ENCODE data around the gene STARD3. TPM values are rescaled to one million over a fixed set of nuclear protein-coding genes. Genes with fewer than 3 reads are reported as not detected.
A peak's percentile ranks its signal among the peaks of the same experiment; 100 is the strongest.

The STARD3 gene
- total and polyA plus RNA-seq, 4 donors: 34.7 to 72.4 (median 46.9) TPM

DNA sequence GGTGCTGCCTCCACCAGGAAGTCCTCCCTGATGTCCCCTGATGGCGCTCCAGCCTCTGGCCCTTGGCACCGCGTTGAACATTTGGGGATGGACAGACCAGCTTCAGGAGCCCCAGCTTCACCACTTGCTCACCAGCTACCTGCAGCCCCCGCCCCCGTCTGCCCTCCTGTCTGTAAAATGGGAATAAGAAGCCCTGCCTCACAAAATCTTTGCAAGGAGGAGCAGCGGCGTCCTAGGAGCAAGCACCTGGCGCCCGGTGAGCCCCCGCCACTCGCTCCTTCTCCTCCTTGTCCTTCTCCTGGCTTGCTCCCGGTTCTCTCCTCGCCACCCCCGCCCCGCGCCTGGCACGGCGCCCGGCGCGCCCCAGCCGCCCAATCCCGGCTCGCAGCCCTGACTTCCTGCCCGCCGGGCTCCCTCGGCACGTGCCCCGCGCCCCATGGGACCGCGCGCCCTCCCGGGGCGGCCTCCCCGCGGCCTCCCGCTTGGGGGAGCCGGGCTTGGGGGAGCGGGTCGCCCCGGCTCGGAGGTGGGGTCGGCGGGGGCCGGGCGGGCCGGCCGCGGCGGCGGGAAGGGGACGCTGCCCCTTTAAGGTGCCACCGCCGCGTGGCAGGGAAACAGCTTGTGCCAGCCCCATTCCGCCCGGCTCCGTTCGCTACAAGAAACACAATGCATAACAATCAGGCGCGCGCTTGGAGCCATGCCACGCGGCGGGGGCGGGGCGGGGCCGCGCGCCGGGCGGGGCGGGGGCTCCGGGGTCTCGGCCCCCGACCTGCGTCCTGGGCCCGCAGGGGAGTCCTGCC is 19.3 kb upstream of the STARD3 start:
- peak; percentile 85 to 87 for DNase-seq
- Histone ChIP-seq H3K27ac (ENCODE audit: low read depth in 1 of 2, low read length in 2 of 2) (no peak overlapping the region), H3K4me3 (ENCODE audit: low read length in 2 of 2) (peak overlapping the region; percentile 68 to 85), H3K27me3 (ENCODE audit: control insufficient read depth in 1 of 2, insufficient read depth in 2 of 2, low read length in 1 of 2) (no peaks in the 10 kb centered on the region), H3K9me3 (ENCODE audit: control insufficient read depth, low read length) (no peaks in the 10 kb centered on the region), H3K36me3 (ENCODE audit: control insufficient read depth in 1 of 2, insufficient read depth in 2 of 2, low read length in 1 of 2) (no peaks in the 10 kb centered on the region), H3K4me1 (ENCODE audit: control insufficient read depth in 1 of 2, insufficient read depth in 2 of 2, low read length in 2 of 2) (no peaks in the 10 kb centered on the region)
- no peak for ATAC-seq (ENCODE audit: low FRiP score)
- WGBS, 2 donors: 2% methylated on average over 48 to 79 of the region's 79 CpGs
- intact Hi-C loops (cut with DNase I): loop anchor here in 1 of 2 donors (1.0 kb wide), 1 partner anchor 137 kb away; no protein-coding TSS in a partner anchor

DNA sequence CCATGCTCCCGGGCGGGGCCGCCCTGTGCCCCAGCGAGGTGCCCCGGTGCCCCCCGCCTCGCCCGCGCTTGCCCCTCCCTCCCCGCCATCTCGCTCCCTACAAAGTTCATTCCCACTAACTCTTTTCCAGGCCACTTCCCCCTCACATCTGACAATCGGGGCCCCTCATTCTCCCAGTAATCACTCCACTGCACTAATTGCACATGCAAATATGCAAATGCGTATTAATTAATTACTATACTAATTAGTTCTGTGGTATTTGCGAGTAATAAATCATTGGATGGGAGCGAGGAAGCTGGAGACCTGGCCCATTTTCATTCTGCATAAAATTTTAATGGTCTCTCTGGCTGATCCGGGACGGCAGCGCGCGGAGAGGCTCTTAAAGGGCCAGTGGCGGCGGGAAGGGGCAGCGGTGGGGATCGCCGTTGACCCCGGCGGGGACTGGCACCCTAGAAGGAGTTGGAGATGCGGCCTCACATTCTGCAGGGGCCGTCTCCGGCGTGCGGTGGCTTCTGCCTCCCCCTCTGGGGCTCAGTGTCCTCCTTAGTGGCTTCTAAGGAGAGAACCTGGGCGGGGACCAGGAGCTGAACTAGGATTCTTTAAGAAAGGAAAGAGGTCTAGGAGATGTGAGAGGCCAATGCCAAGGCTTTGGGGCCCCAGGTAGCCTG is 18.6 kb upstream of the STARD3 start:
- Histone ChIP-seq H3K4me1 (ENCODE audit: control insufficient read depth in 1 of 2, insufficient read depth in 2 of 2, low read length in 2 of 2) (no peaks in the 10 kb centered on the region), H3K36me3 (ENCODE audit: control insufficient read depth in 1 of 2, insufficient read depth in 2 of 2, low read length in 1 of 2) (no peaks in the 10 kb centered on the region), H3K4me3 (ENCODE audit: low read length in 2 of 2) (peak overlapping the region; percentile 68 to 85), H3K27me3 (ENCODE audit: control insufficient read depth in 1 of 2, insufficient read depth in 2 of 2, low read length in 1 of 2) (no peaks in the 10 kb centered on the region), H3K9me3 (ENCODE audit: control insufficient read depth, low read length) (no peaks in the 10 kb centered on the region), H3K27ac (ENCODE audit: low read depth in 1 of 2, low read length in 2 of 2) (no peak overlapping the region)
- ATAC-seq (ENCODE audit: low FRiP score) (no peak), DNase-seq (no peak)
- 3% methylated on average over 25 to 33 of the region's 33 CpGs for WGBS, 2 donors
- intact Hi-C loops (cut with DNase I): loop anchor here in 1 of 2 donors (1.0 kb wide), 1 partner anchor 136 kb away; no protein-coding TSS in a partner anchor

DNA sequence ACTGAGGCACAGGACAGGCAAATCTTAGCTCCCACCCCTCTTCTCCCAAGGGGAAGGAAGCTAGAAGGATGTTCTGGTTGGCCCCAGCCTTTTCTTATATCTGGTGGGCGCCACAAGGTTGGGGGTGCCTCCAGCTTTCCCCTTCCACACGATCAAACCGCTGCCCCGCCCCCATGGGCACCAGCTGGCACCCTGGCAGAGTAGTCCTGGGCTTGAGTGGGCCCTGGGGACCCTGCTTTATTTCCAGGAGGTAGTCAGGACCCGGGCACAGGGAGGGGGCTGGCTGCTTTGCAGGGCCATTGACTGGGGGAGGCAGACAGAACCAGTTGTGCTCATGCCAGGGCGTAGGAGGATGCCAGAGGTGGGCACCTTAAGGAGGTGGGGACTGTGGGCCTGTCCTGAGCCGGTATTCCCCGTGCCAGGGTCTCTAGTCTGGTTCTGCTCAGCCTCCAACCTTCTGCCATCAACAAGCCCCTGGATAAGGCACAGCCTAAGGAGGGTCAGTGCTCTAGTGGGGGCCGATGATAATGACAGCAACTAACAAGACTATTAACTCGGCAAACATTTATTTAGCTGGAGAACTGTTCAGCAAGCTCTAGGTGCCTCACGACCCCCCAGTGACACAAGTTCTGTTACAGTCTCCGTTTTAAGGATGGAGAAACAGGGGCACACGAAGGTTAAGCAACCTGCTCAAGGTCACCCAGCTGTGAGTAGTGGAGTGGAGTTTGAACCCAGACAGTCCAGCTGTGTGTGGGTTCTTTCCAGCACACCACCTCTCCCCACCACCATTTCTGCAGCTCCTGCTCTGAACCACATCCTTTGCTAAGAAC is 17.8 kb upstream of the STARD3 start:
- DNase-seq (no peak), ATAC-seq (ENCODE audit: low FRiP score) (no peak)
- Histone ChIP-seq H3K9me3 (ENCODE audit: control insufficient read depth, low read length) (no peaks in the 10 kb centered on the region), H3K4me1 (ENCODE audit: control insufficient read depth in 1 of 2, insufficient read depth in 2 of 2, low read length in 2 of 2) (no peaks in the 10 kb centered on the region), H3K4me3 (ENCODE audit: low read length in 2 of 2) (no peak overlapping the region), H3K27ac (ENCODE audit: low read depth in 1 of 2, low read length in 2 of 2) (no peak overlapping the region), H3K27me3 (ENCODE audit: control insufficient read depth in 1 of 2, insufficient read depth in 2 of 2, low read length in 1 of 2) (no peaks in the 10 kb centered on the region), H3K36me3 (ENCODE audit: control insufficient read depth in 1 of 2, insufficient read depth in 2 of 2, low read length in 1 of 2) (no peaks in the 10 kb centered on the region)
- intact Hi-C loops (cut with DNase I): loop anchor here in 1 of 2 donors (1.0 kb wide), 1 partner anchor 135 kb away; no protein-coding TSS in a partner anchor
- 55 to 60% methylated on average over 13 of the region's 13 CpGs for WGBS, 2 donors

DNA sequence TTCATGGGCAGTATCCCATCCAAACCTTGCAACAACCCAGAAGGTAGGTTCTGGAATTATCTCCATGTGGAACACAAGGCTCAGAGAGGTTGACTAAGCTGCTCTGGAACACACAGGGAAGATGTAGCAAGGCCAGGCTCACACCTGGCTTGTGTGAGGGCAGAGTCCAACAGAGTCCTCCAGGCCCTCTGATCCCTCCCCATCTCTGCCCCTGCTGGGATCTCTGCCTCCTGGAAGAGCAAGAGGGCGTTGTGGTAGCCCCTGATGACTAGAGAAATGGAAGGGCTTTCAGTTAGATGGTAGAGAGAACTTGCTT is 17.2 kb upstream of the STARD3 start:
- intact Hi-C loops (cut with DNase I): loop anchor here (5.0 kb wide), 2 partner anchors 53 to 113 kb away; partner anchors contain the start of gene MIEN1 (in 2 of the 2)

DNA sequence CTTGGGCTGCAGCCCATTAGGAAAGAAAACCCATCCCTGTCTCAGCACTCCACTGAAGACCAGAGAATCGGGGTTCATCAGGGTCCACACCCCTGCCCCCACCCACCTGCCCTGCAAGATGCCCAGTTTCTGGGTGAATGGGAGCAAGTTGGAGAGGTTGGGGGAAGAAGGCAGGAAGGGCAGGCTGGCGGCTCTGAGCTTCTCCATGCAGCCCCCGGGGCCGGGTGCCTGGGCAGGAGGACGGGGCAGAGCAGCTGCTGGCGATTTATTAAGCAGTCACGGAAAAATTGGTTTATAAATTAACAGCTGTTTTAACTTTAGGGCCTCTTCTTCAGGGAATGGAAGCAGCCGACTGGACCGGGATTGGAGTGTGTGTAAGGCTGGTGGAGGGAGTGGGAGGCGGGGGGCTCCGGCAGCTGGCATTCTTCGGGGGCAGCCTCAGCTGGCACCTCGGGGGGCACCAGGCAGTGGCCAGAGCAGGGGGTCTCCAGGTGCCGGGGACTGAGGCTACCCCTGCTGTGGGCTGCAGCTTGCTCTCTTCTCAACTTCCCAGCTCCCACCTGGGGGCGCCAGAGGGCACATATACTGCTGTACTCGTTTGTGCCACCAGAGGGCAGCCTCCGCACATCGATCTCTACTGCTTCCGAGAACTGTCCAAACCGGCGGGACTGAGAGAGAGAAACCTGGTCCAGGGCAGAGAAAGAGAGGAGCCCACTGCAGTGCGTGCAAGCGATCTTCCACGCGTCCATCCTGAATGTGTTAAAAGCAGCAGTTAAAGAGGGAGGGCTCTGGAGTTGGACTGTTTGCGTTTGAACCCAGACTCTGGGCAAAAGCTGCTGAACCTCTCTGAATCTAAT is 15.2 kb upstream of the STARD3 start:
- DNase-seq (peak; percentile 85 to 94), ATAC-seq (ENCODE audit: low FRiP score) (peak; percentile 90)
- Histone ChIP-seq H3K27me3 (ENCODE audit: control insufficient read depth in 1 of 2, insufficient read depth in 2 of 2, low read length in 1 of 2) (no peaks in the 10 kb centered on the region), H3K4me3 (ENCODE audit: low read length in 2 of 2) (no peak overlapping the region), H3K4me1 (ENCODE audit: control insufficient read depth in 1 of 2, insufficient read depth in 2 of 2, low read length in 2 of 2) (no peaks in the 10 kb centered on the region), H3K9me3 (ENCODE audit: control insufficient read depth, low read length) (no peaks in the 10 kb centered on the region), H3K36me3 (ENCODE audit: control insufficient read depth in 1 of 2, insufficient read depth in 2 of 2, low read length in 1 of 2) (no peaks in the 10 kb centered on the region), H3K27ac (ENCODE audit: low read depth in 1 of 2, low read length in 2 of 2) (no peak overlapping the region)
- 12% methylated on average over 22 to 26 of the region's 26 CpGs for WGBS, 2 donors
- intact Hi-C loops (cut with DNase I): loop anchor here (2.0 to 5.0 kb wide), 4 partner anchors 45 to 135 kb away; partner anchors contain the start of gene MIEN1 (in 2 of the 2)

More for the DNA sequence above, 17.2 kb upstream of the STARD3 start:
- Histone ChIP-seq H3K4me3 (ENCODE audit: low read length in 2 of 2) (no peak overlapping the region), H3K4me1 (ENCODE audit: control insufficient read depth in 1 of 2, insufficient read depth in 2 of 2, low read length in 2 of 2) (no peaks in the 10 kb centered on the region), H3K27me3 (ENCODE audit: control insufficient read depth in 1 of 2, insufficient read depth in 2 of 2, low read length in 1 of 2) (no peaks in the 10 kb centered on the region), H3K9me3 (ENCODE audit: control insufficient read depth, low read length) (no peaks in the 10 kb centered on the region), H3K36me3 (ENCODE audit: control insufficient read depth in 1 of 2, insufficient read depth in 2 of 2, low read length in 1 of 2) (no peaks in the 10 kb centered on the region), H3K27ac (ENCODE audit: low read depth in 1 of 2, low read length in 2 of 2) (no peak overlapping the region)
- DNase-seq: no peak
- no peak for ATAC-seq (ENCODE audit: low FRiP score)
- WGBS, 2 donors: 69 to 78% methylated on average over 1 of the region's 1 CpG

DNA sequence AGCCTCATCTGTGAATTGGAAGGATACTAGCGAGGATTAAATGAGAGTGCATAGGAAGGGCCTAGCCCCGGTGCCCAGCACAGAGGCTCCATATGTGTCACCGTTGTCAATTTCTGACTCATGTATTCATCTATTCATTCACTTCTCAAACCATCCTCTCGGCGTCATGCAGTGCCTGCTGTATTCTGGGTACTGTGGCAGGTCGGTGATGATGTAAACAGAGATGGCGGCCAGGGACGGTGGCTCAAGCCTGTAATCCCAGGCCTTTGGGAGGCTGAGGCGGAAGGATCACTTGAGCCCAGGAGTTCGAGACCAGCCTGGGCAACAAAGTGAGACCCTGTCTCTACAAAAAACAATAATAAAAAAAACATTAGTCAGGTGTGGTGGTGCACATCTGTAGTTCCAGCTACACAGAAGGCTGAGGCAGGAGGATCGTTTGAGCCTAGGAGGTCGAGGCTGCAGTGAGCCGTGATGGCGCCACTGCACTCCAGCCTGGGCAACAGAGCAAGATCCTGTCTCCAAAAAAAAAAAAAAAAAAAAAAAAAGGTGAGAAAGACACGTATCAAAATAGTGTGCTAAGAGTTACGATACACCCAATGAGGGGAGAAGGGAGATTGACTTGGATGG is 14.5 kb upstream of the STARD3 start:
- intact Hi-C loops (cut with DNase I): loop anchor here (1.0 to 5.0 kb wide), 6 partner anchors 44 to 134 kb away; partner anchors contain the start of gene MIEN1 (in 2 of the 2)
- WGBS, 2 donors: 53 to 54% methylated on average over 16 of the region's 16 CpGs
- DNase-seq (no peak), ATAC-seq (ENCODE audit: low FRiP score) (no peak)
- Histone ChIP-seq H3K27ac (ENCODE audit: low read depth in 1 of 2, low read length in 2 of 2) (no peak overlapping the region), H3K36me3 (ENCODE audit: control insufficient read depth in 1 of 2, insufficient read depth in 2 of 2, low read length in 1 of 2) (no peaks in the 10 kb centered on the region), H3K4me1 (ENCODE audit: control insufficient read depth in 1 of 2, insufficient read depth in 2 of 2, low read length in 2 of 2) (no peaks in the 10 kb centered on the region), H3K27me3 (ENCODE audit: control insufficient read depth in 1 of 2, insufficient read depth in 2 of 2, low read length in 1 of 2) (no peaks in the 10 kb centered on the region), H3K4me3 (ENCODE audit: low read length in 2 of 2) (no peak overlapping the region), H3K9me3 (ENCODE audit: control insufficient read depth, low read length) (no peaks in the 10 kb centered on the region)

DNA sequence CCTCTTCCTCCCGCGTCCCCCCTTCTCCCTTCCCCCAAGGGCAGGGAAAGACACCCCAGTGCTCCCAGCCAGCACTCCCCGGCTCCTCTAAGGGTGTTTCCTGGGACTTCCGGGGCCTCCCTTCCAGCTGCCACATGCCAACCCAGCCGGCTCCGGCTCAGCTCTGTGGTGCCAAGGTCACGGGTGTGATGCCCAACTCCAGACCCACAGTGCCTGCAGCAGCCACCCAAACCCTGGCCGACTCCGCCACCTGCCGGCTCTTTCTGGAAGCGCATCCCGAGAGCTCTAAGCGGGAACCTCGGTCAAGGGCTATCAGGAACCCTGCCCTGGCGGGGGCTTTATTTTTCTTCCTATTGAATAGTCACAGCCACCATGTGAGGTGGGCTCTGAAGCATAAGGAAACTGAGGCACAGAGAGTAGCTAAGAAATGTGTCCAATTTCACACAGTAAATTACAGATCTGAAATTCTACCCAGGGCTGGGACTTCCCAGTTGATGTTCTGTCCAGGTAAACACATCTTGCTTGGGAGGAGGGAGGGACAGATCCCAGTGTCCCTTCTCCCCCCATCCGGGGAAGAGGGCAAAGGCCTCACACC is 13.5 kb upstream of the STARD3 start:
- peak; percentile 92 to 96 for DNase-seq
- Histone ChIP-seq H3K27me3 (ENCODE audit: control insufficient read depth in 1 of 2, insufficient read depth in 2 of 2, low read length in 1 of 2) (no peaks in the 10 kb centered on the region), H3K27ac (ENCODE audit: low read depth in 1 of 2, low read length in 2 of 2) (no peak overlapping the region), H3K4me1 (ENCODE audit: control insufficient read depth in 1 of 2, insufficient read depth in 2 of 2, low read length in 2 of 2) (no peaks in the 10 kb centered on the region), H3K36me3 (ENCODE audit: control insufficient read depth in 1 of 2, insufficient read depth in 2 of 2, low read length in 1 of 2) (no peaks in the 10 kb centered on the region), H3K4me3 (ENCODE audit: low read length in 2 of 2) (no peak overlapping the region), H3K9me3 (ENCODE audit: control insufficient read depth, low read length) (no peaks in the 10 kb centered on the region)
- intact Hi-C loops (cut with DNase I): loop anchor here (1.0 to 5.0 kb wide), 6 partner anchors 43 to 133 kb away; partner anchors contain the start of gene MIEN1 (in 2 of the 2)
- 0 to 3% methylated on average over 15 to 16 of the region's 16 CpGs for WGBS, 2 donors
- peak; percentile 84 for ATAC-seq (ENCODE audit: low FRiP score)
